HepG2 (cell line): ENCODE results near the gene PGK1. TPM values are rescaled to one million over a fixed set of nuclear protein-coding genes. Genes with fewer than 3 reads are reported as not detected.

Source experiments
- DZIP1 ChIP-seq: sonication (generic); formaldehyde crosslinking; IDR thresholded peaks from 2 replicates; pipeline ENCODE4 v1.5.0; 2020; ENCODE audit warnings: mild to moderate bottlenecking, missing genetic modification reagents
- ELF1 ChIP-seq: sonication (generic); formaldehyde crosslinking; IDR thresholded peaks from 2 replicates; pipeline ENCODE4 v1.4.0; 2020; ENCODE audit warnings: missing genetic modification reagents
- ELF3 ChIP-seq: IDR thresholded peaks from 2 replicates; pipeline ENCODE4 v1.6.1; 2016; ENCODE audit warnings: missing genetic modification reagents, missing compliant biosample characterization
- FOXA1 ChIP-seq, 2 experiments: fragments of 450-650 bp in 1 of 2; sonication (generic) in 1 of 2; formaldehyde crosslinking in 1 of 2; IDR thresholded peaks; 2 replicates each; pipeline versions ENCODE4 v1.4.0 to v1.6.1; 2016 to 2020; ENCODE audit warnings: missing genetic modification reagents in 1 of 2
- IRF1 ChIP-seq: sonication (generic); formaldehyde crosslinking; IDR thresholded peaks from 2 replicates; pipeline ENCODE4 v1.4.0; 2020; ENCODE audit warnings: low read depth, mild to moderate bottlenecking, missing genetic modification reagents
- JUN ChIP-seq: sonication (generic); formaldehyde crosslinking; IDR thresholded peaks from 2 replicates; pipeline ENCODE4 v1.4.0; 2020; ENCODE audit warnings: mild to moderate bottlenecking, missing genetic modification reagents
- JUNB ChIP-seq: sonication (generic); formaldehyde crosslinking; IDR thresholded peaks from 2 replicates; pipeline ENCODE4 v1.8.0; 2022; ENCODE audit warnings: missing genetic modification reagents, mild to moderate bottlenecking, borderline replicate concordance
- KLF13 ChIP-seq: sonication (generic); formaldehyde crosslinking; IDR thresholded peaks from 2 replicates; pipeline ENCODE4 v1.4.0; 2020; ENCODE audit warnings: mild to moderate bottlenecking, missing genetic modification reagents
- MED1 ChIP-seq: sonication (generic); formaldehyde crosslinking; IDR thresholded peaks from 2 replicates; pipeline ENCODE4 v1.4.0; 2020; ENCODE audit warnings: missing genetic modification reagents
- MIER2 ChIP-seq: IDR thresholded peaks from 2 replicates; pipeline ENCODE4 v1.6.1; 2016; ENCODE audit warnings: missing biosample characterization, missing genetic modification reagents
- PITX1 ChIP-seq: sonication (generic); formaldehyde crosslinking; IDR thresholded peaks from 2 replicates; pipeline ENCODE4 v1.5.1; 2020; ENCODE audit warnings: mild to moderate bottlenecking, missing genetic modification reagents
- REPIN1 ChIP-seq: sonication (generic); formaldehyde crosslinking; IDR thresholded peaks from 2 replicates; pipeline ENCODE4 v1.8.0; 2022; ENCODE audit warnings: missing genetic modification reagents, low read depth, mild to moderate bottlenecking, borderline replicate concordance
- RERE ChIP-seq: IDR thresholded peaks from 2 replicates; pipeline ENCODE4 v1.6.1; 2016; ENCODE audit warnings: low read depth, missing genetic modification reagents, missing compliant biosample characterization
- SRF ChIP-seq: IDR thresholded peaks from 2 replicates; pipeline ENCODE4 v1.6.1; 2011; ENCODE audit warnings: mild to moderate bottlenecking, low read depth, low read length, moderate library complexity
- ZNF205 ChIP-seq: IDR thresholded peaks from 2 replicates; pipeline ENCODE4 v1.6.1; 2018; ENCODE audit warnings: missing biosample characterization, missing genetic modification reagents
- ZNF253 ChIP-seq: sonication (generic); formaldehyde crosslinking; IDR thresholded peaks from 2 replicates; pipeline ENCODE4 v1.8.0; 2022; ENCODE audit warnings: mild to moderate bottlenecking, missing genetic modification reagents, borderline replicate concordance
- ZNF432 ChIP-seq: sonication (generic); formaldehyde crosslinking; IDR thresholded peaks from 2 replicates; pipeline ENCODE4 v1.5.0; 2020; ENCODE audit warnings: missing genetic modification reagents, mild to moderate bottlenecking, borderline replicate concordance
- ZNF576 ChIP-seq: sonication (generic); formaldehyde crosslinking; IDR thresholded peaks from 2 replicates; pipeline ENCODE4 v1.4.0; 2020; ENCODE audit warnings: mild to moderate bottlenecking, missing genetic modification reagents
- ZNF605 ChIP-seq: sonication (generic); formaldehyde crosslinking; IDR thresholded peaks from 2 replicates; pipeline ENCODE4 v1.8.0; 2022; ENCODE audit warnings: mild to moderate bottlenecking, missing genetic modification reagents
- polyA plus RNA-seq, 8 experiments: library from polyadenylated mRNA; depleted of rRNA in 3 of 8; stranded (reverse) in 7 of 8; unstranded in 1 of 8; fragments of >200 nt; fragmentation: Illumina TruSeq in 4 of 8; extraction: Trizol in 4 of 8; gene quantifications; 2 replicates each; pipeline versions ENCODE4 v1.2.1 to v1.2.3, GENCODE V29; 2011 to 2016; ENCODE audit warnings: low read depth in 4 of 8, missing spikeins in 1 of 8, mixed read lengths in 1 of 8; ENCODE audit not compliant: insufficient read depth in 1 of 8
- total RNA-seq, 5 experiments: library from RNA; depleted of rRNA; stranded (reverse); fragments of >200 nt; fragmentation: Illumina TruSeq; extraction: Trizol; gene quantifications; 2 replicates each; pipeline ENCODE4 v1.2.3, GENCODE V29; 2016; ENCODE audit warnings: low read depth in 1 of 5

Gene PGK1
- total and polyA plus RNA-seq, 2 of the 13 experiments (the other 11 are each of a cell fraction or from before 2014, with no cell fraction given): 325 to 1,274 TPM

- peak; percentile 50; the same call in 1 of the 2 replicates for TF ChIP-seq REPIN1 (CRISPR knock-in tag)
- no peak for TF ChIP-seq FOXA1 (IDR thresholded peaks at IDR 0.05)
- no peak for TF ChIP-seq FOXA1 (CRISPR knock-in tag; IDR thresholded peaks at IDR 0.05)
- TF ChIP-seq RERE (CRISPR knock-in tag): no peak
- TF ChIP-seq MED1 (CRISPR knock-in tag): peak; percentile 68
- no peak for TF ChIP-seq KLF13 (CRISPR knock-in tag)
- no peak for TF ChIP-seq ZNF432
- no peak for TF ChIP-seq JUNB (CRISPR knock-in tag)
- TF ChIP-seq ZNF253: no peak
- TF ChIP-seq PITX1 (CRISPR knock-in tag): no peak
- TF ChIP-seq ZNF605: 0 out of 2 replicates have a peak, but pooled peaks have one; percentile 29
- no peak for TF ChIP-seq JUN (CRISPR knock-in tag)
- TF ChIP-seq ZNF205 (CRISPR knock-in tag): no peak
- TF ChIP-seq DZIP1 (CRISPR knock-in tag): no peak
- TF ChIP-seq ZNF576 (CRISPR knock-in tag): no peak
- TF ChIP-seq ELF1 (CRISPR knock-in tag): 0 out of 2 replicates have a peak, but pooled peaks have one; percentile 25
- TF ChIP-seq ELF3 (CRISPR knock-in tag): peak; percentile 44; the same call in 1 of the 2 replicates
- TF ChIP-seq MIER2 (CRISPR knock-in tag): no peak
- TF ChIP-seq IRF1 (CRISPR knock-in tag): no peak
- no peak for TF ChIP-seq SRF
Observed at GRCh38 chrX:78139160-78140123, 35.4 kb downstream of the PGK1 start, which contains the start of gene TAF9B (continued).
